K562 (cell line): ENCODE data around the gene WDR90. TPM values are rescaled to one million over a fixed set of nuclear protein-coding genes. Genes with fewer than 3 reads are reported as not detected.
A peak's percentile ranks its signal among the peaks of the same experiment; 100 is the strongest.

ENCODE experiments used
- ATAC-seq: fragments of 200-7000 bp; cut with Tn5 transposase; 3 replicates; pipeline ENCODE4 v1.9.1; 2020; ENCODE audit warnings: moderate library complexity
- BruUV-seq: library from RNA; stranded (reverse); fragments of 400-500 nt; replicated peaks from 2 replicates; lab custom pipeline; 2021; lab: Mats Ljungman, UMichigan
- CTCF ChIA-PET: fragments of 300-600 bp; formaldehyde crosslinking; extraction: SDS; loops from one replicate; lab custom pipeline; 2021; ENCODE audit warnings: low intra/inter-chr PET ratio; lab: Yijun Ruan, JAX
- POLR2A ChIA-PET: fragments of 300-600, 350-650 bp; sonication (Branson Sonifier 250); formaldehyde crosslinking; extraction: SDS; loops from one replicate; lab custom pipeline; 2021; ENCODE audit warnings: antibody characterized with exemption, inconsistent platforms; lab: Yijun Ruan, JAX
- DNase-seq, 4 experiments: peaks; one replicate each; pipeline versions ENCODE4 v3.0.0 to v3.0.0-alpha.2; 2011 to 2018; ENCODE audit warnings: low spot score in 3 of 4, mixed read lengths in 3 of 4; ENCODE audit errors: extremely low read depth in 1 of 4
- FAIRE-seq: peaks from 2 replicates; lab custom pipeline; 2011; peaks lifted over from hg19 to GRCh38; lab: Jason Lieb, UNC
- H2AFZ ChIP-seq: 2 replicates; pipeline ENCODE4 v1.6.0; 2011; ENCODE audit warnings: low read depth, low read length, control low read depth, inconsistent platforms
- H3K27ac ChIP-seq: fragments of 200-600 bp; 3 replicates; pipeline ENCODE4 v1.8.0; 2011; ENCODE audit warnings: low read depth, mild to moderate bottlenecking, control low read depth, inconsistent platforms, low read length, moderate library complexity, mixed read lengths; ENCODE audit errors: extremely low read depth
- H3K27me3 ChIP-seq, 2 experiments: fragments of 300-600 bp in 1 of 2; 2 replicates in 1 of 2; 3 replicates in 1 of 2; pipeline versions ENCODE4 v1.6.0 to v1.8.0; 2011; ENCODE audit warnings: inconsistent platforms in 2 of 2, low read length in 2 of 2, mild to moderate bottlenecking in 1 of 2, mixed read lengths in 1 of 2, moderate library complexity in 1 of 2; ENCODE audit not compliant: control insufficient read depth in 2 of 2, insufficient read depth in 2 of 2
- H3K36me3 ChIP-seq: fragments of 300-600 bp; 3 replicates; pipeline ENCODE4 v1.8.0; 2011; ENCODE audit warnings: mild to moderate bottlenecking, low read length, inconsistent platforms; ENCODE audit not compliant: control insufficient read depth, insufficient read depth
- H3K4me1 ChIP-seq, 2 experiments: fragments of 200-600 bp in 1 of 2; replicated peaks in 1 of 2; 2 replicates in 1 of 2; 3 replicates in 1 of 2; pipeline versions ENCODE4 v1.5.1 to v1.8.0; 2011; ENCODE audit warnings: inconsistent platforms in 2 of 2, low read length in 2 of 2, mild to moderate bottlenecking in 1 of 2, mixed read lengths in 1 of 2, moderate library complexity in 1 of 2; ENCODE audit not compliant: control insufficient read depth in 2 of 2, insufficient read depth in 2 of 2
- H3K4me2 ChIP-seq: 2 replicates; pipeline ENCODE4 v1.6.1; 2011; ENCODE audit warnings: low read length, control low read depth, inconsistent platforms, mixed read lengths; ENCODE audit not compliant: insufficient read depth
- H3K4me3 ChIP-seq: fragments of 200-600 bp; sonication (generic), shearing (Covaris generic); 2 replicates; pipeline ENCODE4 v1.5.1; 2016; ENCODE audit warnings: control low read depth, inconsistent platforms
- H3K79me2 ChIP-seq: fragments of 200-600 bp; 3 replicates; pipeline ENCODE4 v1.8.0; 2011; ENCODE audit warnings: low read length, inconsistent platforms; ENCODE audit not compliant: control insufficient read depth, insufficient read depth
- H3K9ac ChIP-seq, 2 experiments: 2 replicates each; pipeline versions ENCODE4 v1.6.0 to v1.6.1; 2011; ENCODE audit warnings: low read depth in 2 of 2, low read length in 2 of 2, control low read depth in 1 of 2, inconsistent platforms in 1 of 2, mild to moderate bottlenecking in 1 of 2, mixed read lengths in 1 of 2; ENCODE audit not compliant: insufficient read depth in 1 of 2
- H3K9me1 ChIP-seq: one replicate; pipeline ENCODE4 v1.6.0; 2011; ENCODE audit warnings: inconsistent platforms, mild to moderate bottlenecking, low read length, moderate library complexity; ENCODE audit not compliant: control insufficient read depth, insufficient read depth
- H3K9me3 ChIP-seq: replicated peaks from 2 replicates; pipeline ENCODE4 v1.5.1; 2011; ENCODE audit warnings: low read depth, low read length, inconsistent platforms; ENCODE audit not compliant: control insufficient read depth, insufficient read depth
- H4K20me1 ChIP-seq: replicated peaks from 2 replicates; pipeline ENCODE4 v1.6.1; 2011; ENCODE audit warnings: low read length, inconsistent platforms, mixed read lengths; ENCODE audit not compliant: control insufficient read depth, insufficient read depth
- KDM5B ChIP-seq: fragments of 200-600 bp; sonication (generic); IDR thresholded peaks from 2 replicates; pipeline ENCODE4 v1.6.1; 2012; ENCODE audit warnings: low read depth, mild to moderate bottlenecking, moderate library complexity, low read length, control low read depth, inconsistent platforms; ENCODE audit not compliant: insufficient replicate concordance
- WGBS: fragments of 100-300 bp; shearing (Covaris generic); methylation state at CpG from one replicate; pipeline ENCODE4 v1.1.6; 2016; ENCODE audit warnings: low coverage, mixed read lengths; ENCODE audit not compliant: insufficient coverage; ENCODE audit errors: missing lambda C conversion rate; 5-methylcytosine and 5-hydroxymethylcytosine counted together
- in situ Hi-C: fragments of 300-500 bp; cut with MboI; formaldehyde crosslinking; loops from 4 replicates; pipeline ENCODE4 v1.15.0; 2018; ENCODE audit warnings: inconsistent platforms, mixed read lengths
- intact Hi-C: fragments of 100-400 bp; cut with micrococcal nuclease; formaldehyde crosslinking; loops from 2 replicates; pipeline ENCODE4 v1.14.2; 2022
- polyA plus RNA-seq, 8 experiments: library from polyadenylated mRNA; depleted of rRNA in 4 of 8; stranded (reverse) in 5 of 8; unstranded in 3 of 8; fragments of >200 nt; fragmentation: Nextera tagmentation in 2 of 8; fragmentation: Illumina TruSeq in 1 of 8; extraction: Ambion mirVana in 2 of 8; extraction: Trizol in 1 of 8; gene quantifications; 2 replicates each; pipeline versions ENCODE4 v1.2.1 to v1.2.3, GENCODE V29; 2011 to 2014; ENCODE audit warnings: inconsistent platforms in 1 of 8, missing spikeins in 1 of 8
- total RNA-seq, 7 experiments: library from RNA; depleted of rRNA in 6 of 7; stranded (reverse); fragments of >200 nt in 6 of 7; fragmentation: Illumina TruSeq in 2 of 7; extraction: Trizol in 2 of 7; gene quantifications; 2 replicates each; pipeline versions ENCODE4 v1.2.1 to v1.2.3, GENCODE V29; 2011 to 2021; ENCODE audit warnings: low replicate concordance in 1 of 7
- TF ChIP-seq, protein P1 (sequence below), 2 experiments: fragments of 450-650 bp; formaldehyde crosslinking in 1 of 2; IDR thresholded peaks; 2 replicates each; pipeline versions ENCODE4 v1.4.0 to v1.6.1; 2014 to 2020; ENCODE audit warnings: mild to moderate bottlenecking in 2 of 2, borderline replicate concordance in 1 of 2, low read depth in 1 of 2

Gene WDR90
- total and polyA plus RNA-seq, 9 of the 15 experiments (the other 6 are each of a cell fraction or from before 2014, with no cell fraction given): 0.44 to 12.6 (median 3.3) TPM

- intact Hi-C loops: no loop called here
- DNase-seq (no peak), FAIRE-seq (no peak), ATAC-seq (no peak)
- Histone ChIP-seq H3K27ac (no peak overlapping the region), H3K79me2 (peaks cover 32% of the 10 kb centered on the region), H3K9me1 (peaks cover 7% of the 10 kb centered on the region), H3K4me2 (no peak overlapping the region), H3K4me1 (peaks cover 16 to 85% of the 10 kb centered on the region in 2 experiments), H4K20me1 (peaks cover 7% of the 10 kb centered on the region), H3K27me3 (no peaks in the 10 kb centered on the region), H2AFZ (no peak overlapping the region), H3K9me3 (no peaks in the 10 kb centered on the region), H3K36me3 (peaks cover 52% of the 10 kb centered on the region; the same call in 2 of the 3 replicates), H3K9ac (peak overlapping the region in 1 of 2 experiments; percentile 81; a peak in 2 of 4 replicates), H3K4me3 (no peak overlapping the region)
- TF ChIP-seq, protein P1, sequence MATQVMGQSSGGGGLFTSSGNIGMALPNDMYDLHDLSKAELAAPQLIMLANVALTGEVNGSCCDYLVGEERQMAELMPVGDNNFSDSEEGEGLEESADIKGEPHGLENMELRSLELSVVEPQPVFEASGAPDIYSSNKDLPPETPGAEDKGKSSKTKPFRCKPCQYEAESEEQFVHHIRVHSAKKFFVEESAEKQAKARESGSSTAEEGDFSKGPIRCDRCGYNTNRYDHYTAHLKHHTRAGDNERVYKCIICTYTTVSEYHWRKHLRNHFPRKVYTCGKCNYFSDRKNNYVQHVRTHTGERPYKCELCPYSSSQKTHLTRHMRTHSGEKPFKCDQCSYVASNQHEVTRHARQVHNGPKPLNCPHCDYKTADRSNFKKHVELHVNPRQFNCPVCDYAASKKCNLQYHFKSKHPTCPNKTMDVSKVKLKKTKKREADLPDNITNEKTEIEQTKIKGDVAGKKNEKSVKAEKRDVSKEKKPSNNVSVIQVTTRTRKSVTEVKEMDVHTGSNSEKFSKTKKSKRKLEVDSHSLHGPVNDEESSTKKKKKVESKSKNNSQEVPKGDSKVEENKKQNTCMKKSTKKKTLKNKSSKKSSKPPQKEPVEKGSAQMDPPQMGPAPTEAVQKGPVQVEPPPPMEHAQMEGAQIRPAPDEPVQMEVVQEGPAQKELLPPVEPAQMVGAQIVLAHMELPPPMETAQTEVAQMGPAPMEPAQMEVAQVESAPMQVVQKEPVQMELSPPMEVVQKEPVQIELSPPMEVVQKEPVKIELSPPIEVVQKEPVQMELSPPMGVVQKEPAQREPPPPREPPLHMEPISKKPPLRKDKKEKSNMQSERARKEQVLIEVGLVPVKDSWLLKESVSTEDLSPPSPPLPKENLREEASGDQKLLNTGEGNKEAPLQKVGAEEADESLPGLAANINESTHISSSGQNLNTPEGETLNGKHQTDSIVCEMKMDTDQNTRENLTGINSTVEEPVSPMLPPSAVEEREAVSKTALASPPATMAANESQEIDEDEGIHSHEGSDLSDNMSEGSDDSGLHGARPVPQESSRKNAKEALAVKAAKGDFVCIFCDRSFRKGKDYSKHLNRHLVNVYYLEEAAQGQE (IDR thresholded peaks at IDR 0.05; ENCODE audit: borderline replicate concordance): no peak
- TF ChIP-seq, protein P1 (CRISPR knock-in tag; IDR thresholded peaks at IDR 0.05; ENCODE audit: low read depth): no peak
- peak; percentile 17 for TF ChIP-seq KDM5B
- BruUV-seq: no TSS peak
- WGBS: 96% methylated on average over 14 of the region's 19 CpGs
- in situ Hi-C loops: no loop called here
- CTCF ChIA-PET: no interaction called here
- POLR2A ChIA-PET: interaction anchor here (0.6 to 1.4 kb wide), 2 partner anchors 8 to 116 kb away, joined by 3 to 5 read pairs; no protein-coding TSS in a partner anchor
These were observed 38.3 kb downstream of the WDR90 start for GRCh38 chr16:687499-687898.
